NCI-H146 treated with DMSO at 0.1 percent for 48 hours (cell line): ENCODE data around the gene PGS1.

Experiments
- DNase-seq: peaks from one replicate; lab custom pipeline; 2025; ENCODE audit not compliant: unreplicated experiment; lab: John Stamatoyannopoulos, UW

PGS1 gene

DNA sequence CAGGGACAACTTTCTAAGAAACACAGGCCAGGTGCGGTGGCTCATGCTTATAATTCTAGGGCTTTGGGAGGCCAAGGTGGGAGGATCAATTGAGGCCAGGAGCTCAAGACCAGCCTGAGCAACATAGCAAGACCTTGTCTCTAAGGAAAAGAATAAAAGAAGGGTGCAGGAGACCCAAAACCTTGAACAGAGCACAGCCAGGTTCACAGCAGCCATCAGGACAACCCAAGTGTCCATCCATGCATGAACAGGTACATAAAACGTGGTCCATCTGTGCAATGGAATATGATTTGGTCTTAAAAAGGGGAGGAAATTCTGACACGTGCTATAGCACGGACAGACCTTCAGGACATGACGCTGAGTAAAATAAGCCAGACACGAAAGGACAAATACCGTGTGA, 91.0 kb downstream of the PGS1 start:
- DNase-seq, result no peak

DNA sequence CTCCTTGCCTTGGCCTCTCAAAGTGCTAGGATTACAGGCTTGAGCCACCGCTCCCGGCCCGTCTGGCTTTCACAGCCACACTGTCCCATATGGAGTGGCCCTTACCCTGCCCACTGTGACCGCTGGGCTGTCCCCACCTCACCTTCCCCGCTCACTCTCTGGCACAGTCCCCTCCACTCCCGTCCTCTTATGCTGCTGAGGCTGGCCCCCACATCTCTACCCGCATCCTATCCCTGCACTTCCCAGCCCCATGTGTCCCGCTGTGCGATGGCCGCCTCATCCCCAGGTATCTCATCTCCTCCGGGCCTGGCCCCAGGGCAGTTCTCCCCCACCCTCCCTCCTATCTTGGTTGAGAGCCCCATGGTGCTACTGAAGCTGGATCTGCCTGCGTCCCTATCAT, 93.2 kb downstream of the PGS1 start:
- DNase-seq, result no peak

DNA sequence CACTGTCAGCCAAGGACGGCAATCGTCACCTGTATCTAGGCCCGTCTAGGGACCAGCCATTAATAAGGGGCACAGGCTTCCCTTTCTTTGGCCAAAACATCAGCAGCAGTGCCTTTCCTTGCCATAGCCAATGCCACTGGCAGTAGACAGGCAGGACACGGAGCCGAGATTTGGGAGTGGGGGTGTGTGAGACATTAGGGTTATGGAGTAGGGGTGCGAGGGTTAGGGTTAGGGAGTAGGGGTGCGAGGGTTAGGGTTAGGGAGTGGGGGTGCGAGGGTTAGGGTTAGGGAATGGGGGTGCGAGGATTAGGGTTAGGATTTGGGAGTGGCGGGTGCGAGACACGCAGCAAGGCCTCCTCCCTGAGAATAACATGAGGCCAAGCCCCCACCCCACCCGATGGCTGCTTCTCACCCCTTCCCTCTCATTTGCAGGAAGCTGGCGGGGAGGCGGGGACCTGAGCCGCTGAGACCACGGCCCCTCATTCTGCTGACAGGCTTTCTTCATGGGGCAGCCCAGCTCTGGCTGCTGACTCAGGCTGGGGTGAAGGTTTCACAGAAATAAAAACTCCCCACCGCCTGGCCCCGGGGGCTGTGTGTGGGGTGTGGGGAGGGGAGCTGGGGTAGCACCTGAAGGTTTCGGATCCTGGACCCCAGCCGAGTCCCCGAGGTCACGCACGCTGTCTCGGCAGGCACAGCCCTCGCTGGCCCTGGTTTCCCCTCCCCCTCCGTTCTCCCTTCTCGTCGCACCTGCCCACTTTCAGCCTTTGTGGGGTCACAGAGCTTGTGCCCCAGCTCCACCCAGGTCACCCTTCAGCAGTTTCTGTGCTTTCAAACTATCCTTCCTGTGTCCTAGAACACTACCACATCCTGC, 93.8 kb downstream of the PGS1 start:
- no peak for DNase-seq

DNA sequence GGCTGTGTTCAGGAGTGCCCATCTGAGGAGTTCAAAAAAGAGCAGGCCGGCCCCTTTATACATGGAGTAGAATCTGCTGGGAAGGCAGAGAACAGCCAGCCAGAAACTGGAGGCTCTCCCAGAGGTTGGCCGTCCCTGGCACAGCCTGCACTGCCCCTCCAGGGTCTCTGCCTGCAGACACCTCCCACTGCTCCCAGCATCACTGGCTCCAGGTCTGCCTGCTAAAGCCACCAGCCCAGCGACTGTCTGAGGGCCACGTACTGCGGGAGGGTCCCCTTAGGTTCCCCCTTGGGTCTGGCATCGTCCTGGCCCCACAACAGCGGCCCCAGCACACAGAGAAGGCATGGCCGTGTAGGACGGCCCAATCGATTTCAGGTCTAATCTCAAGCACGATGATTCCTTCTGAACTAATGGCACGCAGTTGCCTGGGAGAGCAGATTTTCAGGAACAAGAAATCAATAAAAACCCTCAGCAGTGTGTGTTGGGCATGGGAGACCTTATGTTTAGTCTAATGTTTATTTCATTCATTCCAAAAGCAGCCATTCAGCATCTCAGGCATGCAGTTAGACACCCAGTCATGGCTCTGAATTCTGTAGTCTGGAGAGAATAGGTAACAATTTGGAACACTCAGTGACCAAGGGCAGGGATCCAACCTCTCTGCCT, 95.6 kb downstream of the PGS1 start:
- DNase-seq, result no peak
